ENCODE measurements around the gene ANKRD63. TPM values are rescaled to one million over a fixed set of nuclear protein-coding genes. Genes with fewer than 3 reads are reported as not detected.

The ANKRD63 gene
- total RNA-seq, 4 donors from 2014 or later: not detected

DNA sequence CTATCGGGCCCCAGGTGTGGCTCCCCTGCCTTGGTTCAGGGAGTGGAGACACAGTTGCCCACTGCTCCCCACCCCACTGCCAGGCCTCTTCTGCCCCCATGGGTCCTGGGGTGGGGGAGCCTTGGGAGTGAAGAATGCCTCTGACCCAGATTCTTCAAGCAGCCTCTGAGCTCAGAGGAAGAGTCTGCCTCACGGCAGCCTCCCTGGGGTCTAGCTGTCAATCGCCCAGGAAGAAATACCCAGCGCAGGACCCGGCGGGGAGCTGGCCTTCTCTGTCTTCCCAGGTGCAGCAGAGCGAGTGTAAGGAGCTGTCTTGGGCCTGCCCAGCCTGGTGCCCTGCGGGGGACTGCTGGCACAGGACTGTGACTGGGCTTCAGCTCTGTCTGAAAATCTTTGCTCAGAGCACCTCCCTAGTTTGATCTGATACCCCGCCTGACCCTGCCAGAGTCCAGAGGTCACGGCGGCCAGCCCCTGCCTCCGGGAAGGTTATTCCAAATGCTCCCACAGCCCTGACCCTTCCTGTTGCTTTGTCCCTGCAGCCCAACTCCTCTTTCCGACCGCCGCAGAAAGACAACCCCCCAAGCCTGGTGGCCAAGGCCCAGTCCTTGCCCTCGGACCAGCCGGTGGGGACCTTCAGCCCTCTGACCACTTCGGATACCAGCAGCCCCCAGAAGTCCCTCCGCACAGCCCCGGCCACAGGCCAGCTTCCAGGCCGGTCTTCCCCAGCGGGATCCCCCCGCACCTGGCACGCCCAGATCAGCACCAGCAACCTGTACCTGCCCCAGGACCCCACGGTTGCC lies 11.0 kb downstream of the ANKRD63 start:
- Histone ChIP-seq H3K9me3 (no peaks in the 10 kb centered on the region), H3K27ac (no peak overlapping the region), H3K4me1 (peaks cover 0 to 3% (median 0%) of the 10 kb centered on the region in 4 donors), H3K4me3 (no peak overlapping the region), H3K36me3 (no peaks in the 10 kb centered on the region), H3K27me3 (peaks cover 0 to 2% of the 10 kb centered on the region in 2 donors)
- WGBS, 2 donors: 75 to 86% methylated on average over 19 to 25 of the region's 25 CpGs
- TF ChIP-seq POLR2A (IDR thresholded peaks at IDR 0.05) (no peak), EP300 (IDR thresholded peaks at IDR 0.05) (no peak)
- TF ChIP-seq, protein P1, sequence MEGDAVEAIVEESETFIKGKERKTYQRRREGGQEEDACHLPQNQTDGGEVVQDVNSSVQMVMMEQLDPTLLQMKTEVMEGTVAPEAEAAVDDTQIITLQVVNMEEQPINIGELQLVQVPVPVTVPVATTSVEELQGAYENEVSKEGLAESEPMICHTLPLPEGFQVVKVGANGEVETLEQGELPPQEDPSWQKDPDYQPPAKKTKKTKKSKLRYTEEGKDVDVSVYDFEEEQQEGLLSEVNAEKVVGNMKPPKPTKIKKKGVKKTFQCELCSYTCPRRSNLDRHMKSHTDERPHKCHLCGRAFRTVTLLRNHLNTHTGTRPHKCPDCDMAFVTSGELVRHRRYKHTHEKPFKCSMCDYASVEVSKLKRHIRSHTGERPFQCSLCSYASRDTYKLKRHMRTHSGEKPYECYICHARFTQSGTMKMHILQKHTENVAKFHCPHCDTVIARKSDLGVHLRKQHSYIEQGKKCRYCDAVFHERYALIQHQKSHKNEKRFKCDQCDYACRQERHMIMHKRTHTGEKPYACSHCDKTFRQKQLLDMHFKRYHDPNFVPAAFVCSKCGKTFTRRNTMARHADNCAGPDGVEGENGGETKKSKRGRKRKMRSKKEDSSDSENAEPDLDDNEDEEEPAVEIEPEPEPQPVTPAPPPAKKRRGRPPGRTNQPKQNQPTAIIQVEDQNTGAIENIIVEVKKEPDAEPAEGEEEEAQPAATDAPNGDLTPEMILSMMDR (IDR thresholded peaks at IDR 0.05): no peak
- no peak for DNase-seq (ENCODE audit: low spot score in 2 of 2)

DNA sequence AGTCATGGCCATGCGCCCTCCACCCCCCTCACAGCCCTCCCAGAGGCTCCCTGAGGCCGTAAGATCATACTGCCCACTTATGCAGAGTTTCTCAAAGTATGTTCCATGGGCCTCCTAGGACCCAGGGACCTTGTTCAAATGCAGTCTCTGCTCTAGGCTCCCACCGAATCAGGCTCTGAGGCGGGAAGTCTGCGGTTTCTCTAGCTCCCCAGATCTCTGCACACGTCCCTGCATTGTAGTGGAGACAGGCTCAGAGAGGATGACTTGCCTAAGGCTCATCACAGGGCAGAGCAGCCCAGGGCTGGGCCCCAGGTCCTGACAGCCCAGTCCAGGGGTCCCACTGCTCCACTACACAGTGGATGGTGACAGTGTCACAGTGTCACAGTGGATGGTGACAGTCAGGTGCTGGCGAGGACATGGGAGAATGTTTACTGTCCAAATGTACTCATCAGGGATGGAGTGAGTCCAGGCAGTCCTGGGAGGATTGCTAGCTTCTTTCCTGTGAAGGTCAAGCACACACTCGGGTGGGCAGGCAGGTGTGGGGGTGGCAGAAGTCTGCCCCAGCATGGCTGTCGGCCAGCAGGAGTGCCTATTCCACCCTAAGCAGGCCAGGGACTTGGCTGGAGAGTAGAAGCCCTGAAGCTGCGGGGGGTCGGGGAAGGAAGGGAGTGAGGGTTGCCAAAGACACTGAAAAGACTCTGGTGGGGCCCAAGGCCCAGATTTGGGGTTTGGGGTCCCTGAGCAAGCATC lies 12.4 kb downstream of the ANKRD63 start:
- Histone ChIP-seq H3K9me3 (no peaks in the 10 kb centered on the region), H3K4me1 (peaks cover 0 to 3% (median 0%) of the 10 kb centered on the region in 4 donors), H3K36me3 (no peaks in the 10 kb centered on the region), H3K27ac (no peak overlapping the region), H3K4me3 (no peak overlapping the region), H3K27me3 (no peaks in the 10 kb centered on the region)
- 75 to 78% methylated on average over 11 of the region's 11 CpGs for WGBS, 2 donors
- TF ChIP-seq, protein P1 (IDR thresholded peaks at IDR 0.05): no peak
- TF ChIP-seq EP300 (IDR thresholded peaks at IDR 0.05): no peak
- no peak for TF ChIP-seq POLR2A (IDR thresholded peaks at IDR 0.05)
- no peak for DNase-seq (ENCODE audit: low spot score in 2 of 2)

DNA sequence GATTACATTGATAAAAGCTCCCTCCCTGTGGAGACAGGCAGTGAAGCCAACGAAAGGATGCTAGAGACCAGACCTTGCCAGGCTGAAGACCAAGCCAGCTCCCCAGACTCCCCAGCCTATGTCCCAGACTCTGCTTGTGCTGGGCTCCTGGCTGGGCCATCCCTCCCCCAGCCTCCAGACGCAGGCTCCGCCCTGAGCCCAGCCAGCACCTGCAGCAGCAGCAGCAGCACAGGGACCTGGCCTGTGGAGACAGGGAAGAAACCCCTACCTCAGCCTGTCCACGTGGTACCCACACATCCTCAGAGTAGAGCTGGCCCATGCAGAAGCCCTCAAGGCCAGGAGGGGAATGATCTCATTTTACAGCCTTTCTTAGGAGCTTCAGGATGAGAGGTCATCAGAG lies 13.3 kb downstream of the ANKRD63 start:
- no peak for DNase-seq (ENCODE audit: low spot score in 2 of 2)
- no peaks in the 10 kb centered on the region for H3K27me3 ChIP-seq
- no peaks in the 10 kb centered on the region for H3K4me1 ChIP-seq
- TF ChIP-seq EP300 (IDR thresholded peaks at IDR 0.05) (no peak), POLR2A (IDR thresholded peaks at IDR 0.05) (no peak)
- TF ChIP-seq, protein P1 (IDR thresholded peaks at IDR 0.05): no peak
- H3K27ac ChIP-seq: no peak overlapping the region
- WGBS, 2 donors: 72 to 75% methylated on average over 4 of the region's 4 CpGs
- H3K9me3 ChIP-seq: no peaks in the 10 kb centered on the region
- no peaks in the 10 kb centered on the region for H3K36me3 ChIP-seq
- H3K4me3 ChIP-seq: no peak overlapping the region

DNA sequence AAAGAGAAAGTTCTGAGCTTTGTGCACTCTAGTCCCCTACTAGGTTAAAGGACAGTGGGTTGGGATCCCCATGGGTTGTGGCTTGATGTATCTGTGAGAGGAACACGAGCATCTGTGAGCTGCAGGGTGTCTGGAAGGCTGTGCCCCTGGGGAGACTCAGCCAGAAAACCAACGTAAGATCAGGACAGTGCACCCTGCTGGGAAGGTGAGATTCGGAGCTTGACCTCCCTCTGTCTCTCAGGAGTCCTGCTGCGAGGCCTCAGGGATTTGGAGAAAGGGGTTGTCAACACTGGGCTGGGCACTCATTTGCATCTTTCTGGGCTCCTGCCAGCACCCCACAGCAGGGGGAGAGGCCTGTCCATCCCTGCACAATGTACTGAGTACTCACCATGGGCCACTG lies 15.2 kb downstream of the ANKRD63 start:
- no peak overlapping the region for H3K4me3 ChIP-seq
- WGBS, 2 donors: 70 to 74% methylated on average over 4 of the region's 4 CpGs
- H3K27ac ChIP-seq: no peak overlapping the region
- no peaks in the 10 kb centered on the region for H3K4me1 ChIP-seq
- no peaks in the 10 kb centered on the region for H3K9me3 ChIP-seq
- H3K27me3 ChIP-seq: no peaks in the 10 kb centered on the region
- no peak for DNase-seq (ENCODE audit: low spot score in 2 of 2)
- no peaks in the 10 kb centered on the region for H3K36me3 ChIP-seq
- TF ChIP-seq, protein P1 (IDR thresholded peaks at IDR 0.05): no peak
- TF ChIP-seq POLR2A (IDR thresholded peaks at IDR 0.05): no peak
- no peak for TF ChIP-seq EP300 (IDR thresholded peaks at IDR 0.05)

DNA sequence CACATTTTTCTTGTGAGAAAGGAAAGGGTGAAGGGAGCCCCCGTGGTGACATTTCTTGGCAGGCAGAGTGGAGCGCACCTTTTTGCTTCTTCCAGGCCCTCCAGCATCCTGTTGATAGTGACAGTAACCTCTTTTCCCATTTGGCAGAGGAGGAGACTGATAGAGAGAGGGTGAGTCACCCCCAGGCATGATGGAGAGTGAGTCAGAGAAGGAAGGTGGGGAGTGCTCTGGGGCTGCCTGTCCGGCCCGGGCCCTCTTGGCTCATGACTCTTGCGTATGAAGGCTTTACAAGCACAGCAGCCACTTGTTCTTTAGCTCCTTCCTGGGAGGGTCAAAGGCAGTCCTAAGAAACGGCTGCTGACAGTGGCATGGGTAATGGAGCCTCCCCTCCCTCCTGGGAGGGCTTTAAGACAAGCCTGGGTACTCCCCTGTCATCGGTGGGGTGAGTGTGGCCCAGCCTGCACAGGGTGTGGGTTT lies 16.0 kb downstream of the ANKRD63 start:
- Histone ChIP-seq H3K27me3 (no peaks in the 10 kb centered on the region), H3K36me3 (no peaks in the 10 kb centered on the region), H3K4me1 (no peaks in the 10 kb centered on the region), H3K4me3 (no peak overlapping the region), H3K9me3 (no peaks in the 10 kb centered on the region), H3K27ac (no peak overlapping the region)
- WGBS, 2 donors: 37 to 57% methylated on average over 7 of the region's 7 CpGs
- TF ChIP-seq, protein P1 (IDR thresholded peaks at IDR 0.05): no peak
- TF ChIP-seq EP300 (IDR thresholded peaks at IDR 0.05): no peak
- TF ChIP-seq POLR2A (IDR thresholded peaks at IDR 0.05): no peak
- DNase-seq (ENCODE audit: low spot score in 2 of 2): peak in 1 of 2 donors; percentile 19

Measured in tibial nerve (tissue), 4 donors.